Kidney epithelial cell (primary cell): ENCODE measurements around the gene DPP9. TPM values are rescaled to one million over a fixed set of nuclear protein-coding genes. Genes with fewer than 3 reads are reported as not detected.
A peak's percentile ranks its signal among the peaks of the same experiment; 100 is the strongest.

ENCODE experiments used
- DNase-seq: peaks from one replicate; pipeline ENCODE4 v3.0.0-alpha.2; 2010; ENCODE audit warnings: low read depth
- H3K27me3 ChIP-seq: 2 replicates; pipeline ENCODE4 v1.6.0; 2011; ENCODE audit warnings: low read length; ENCODE audit not compliant: control insufficient read depth, insufficient read depth
- H3K36me3 ChIP-seq: 2 replicates; pipeline ENCODE4 v1.5.1; 2011; ENCODE audit warnings: low read length; ENCODE audit not compliant: control insufficient read depth, insufficient read depth
- H3K4me3 ChIP-seq: 2 replicates; pipeline ENCODE4 v1.5.1; 2011; ENCODE audit warnings: low read depth, mild to moderate bottlenecking, control low read depth, low read length
- total RNA-seq: library from RNA; depleted of rRNA; stranded (reverse); fragments of >200 nt; gene quantifications from 2 replicates; pipeline ENCODE4 v1.2.3, GENCODE V29; 2015
- TF ChIP-seq, protein P1 (sequence below): IDR thresholded peaks from 2 replicates; pipeline ENCODE4 v1.5.1; 2011; ENCODE audit warnings: mild to moderate bottlenecking, moderate library complexity, low read length, control low read depth, inconsistent platforms; ENCODE audit not compliant: insufficient read depth, poor library complexity, severe bottlenecking

The DPP9 gene
- 67.8 and 128 TPM in 2 replicates for total RNA-seq

GRCh38 chr19:4723595-4724514 lies at the start of gene DPP9:
DPP9 (minus strand) TSS chr19:4723842; CDS start chr19:4719906, 3,936 bp downstream.
- DNase-seq: peak; percentile 90
- peak within 1 kb of the TSS; percentile 99 for H3K4me3 ChIP-seq
- H3K27me3 ChIP-seq: no peaks in the 10 kb centered on the region
- TF ChIP-seq, protein P1, sequence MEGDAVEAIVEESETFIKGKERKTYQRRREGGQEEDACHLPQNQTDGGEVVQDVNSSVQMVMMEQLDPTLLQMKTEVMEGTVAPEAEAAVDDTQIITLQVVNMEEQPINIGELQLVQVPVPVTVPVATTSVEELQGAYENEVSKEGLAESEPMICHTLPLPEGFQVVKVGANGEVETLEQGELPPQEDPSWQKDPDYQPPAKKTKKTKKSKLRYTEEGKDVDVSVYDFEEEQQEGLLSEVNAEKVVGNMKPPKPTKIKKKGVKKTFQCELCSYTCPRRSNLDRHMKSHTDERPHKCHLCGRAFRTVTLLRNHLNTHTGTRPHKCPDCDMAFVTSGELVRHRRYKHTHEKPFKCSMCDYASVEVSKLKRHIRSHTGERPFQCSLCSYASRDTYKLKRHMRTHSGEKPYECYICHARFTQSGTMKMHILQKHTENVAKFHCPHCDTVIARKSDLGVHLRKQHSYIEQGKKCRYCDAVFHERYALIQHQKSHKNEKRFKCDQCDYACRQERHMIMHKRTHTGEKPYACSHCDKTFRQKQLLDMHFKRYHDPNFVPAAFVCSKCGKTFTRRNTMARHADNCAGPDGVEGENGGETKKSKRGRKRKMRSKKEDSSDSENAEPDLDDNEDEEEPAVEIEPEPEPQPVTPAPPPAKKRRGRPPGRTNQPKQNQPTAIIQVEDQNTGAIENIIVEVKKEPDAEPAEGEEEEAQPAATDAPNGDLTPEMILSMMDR: peak; percentile 26
- peaks cover 2% of the 10 kb centered on the region for H3K36me3 ChIP-seq

- Histone ChIP-seq H3K4me3 (no peak overlapping the region), H3K36me3 (no peaks in the 10 kb centered on the region), H3K27me3 (peaks cover 5% of the 10 kb centered on the region)
- TF ChIP-seq, protein P1: no peak
- no peak for DNase-seq
These were observed 49.5 kb upstream of the DPP9 start for GRCh38 chr19:4773047-4773640.

DNA sequence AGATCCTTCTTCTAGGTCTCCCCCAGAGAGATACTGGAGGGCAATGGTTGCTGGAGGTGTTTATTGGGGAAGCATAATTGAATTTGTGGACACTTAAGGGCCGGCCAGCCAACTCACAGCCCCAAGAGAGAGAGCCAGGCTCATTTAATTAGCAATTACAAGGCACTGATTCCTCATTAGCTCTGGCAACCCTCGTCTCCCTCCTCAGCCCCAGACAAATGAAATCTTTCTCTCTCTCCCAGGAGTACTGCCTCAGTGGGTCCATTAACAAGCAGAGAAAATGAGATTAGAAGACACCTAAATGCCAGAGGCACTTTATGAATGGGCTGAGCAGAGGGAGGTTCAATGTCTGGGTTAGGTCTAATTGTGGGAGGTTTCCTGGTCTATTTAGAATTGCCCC lies 48.9 kb upstream of the DPP9 start:
- no peak overlapping the region for H3K4me3 ChIP-seq
- TF ChIP-seq, protein P1: no peak
- H3K36me3 ChIP-seq: no peaks in the 10 kb centered on the region
- no peak for DNase-seq
- peaks cover 5% of the 10 kb centered on the region for H3K27me3 ChIP-seq

DNA sequence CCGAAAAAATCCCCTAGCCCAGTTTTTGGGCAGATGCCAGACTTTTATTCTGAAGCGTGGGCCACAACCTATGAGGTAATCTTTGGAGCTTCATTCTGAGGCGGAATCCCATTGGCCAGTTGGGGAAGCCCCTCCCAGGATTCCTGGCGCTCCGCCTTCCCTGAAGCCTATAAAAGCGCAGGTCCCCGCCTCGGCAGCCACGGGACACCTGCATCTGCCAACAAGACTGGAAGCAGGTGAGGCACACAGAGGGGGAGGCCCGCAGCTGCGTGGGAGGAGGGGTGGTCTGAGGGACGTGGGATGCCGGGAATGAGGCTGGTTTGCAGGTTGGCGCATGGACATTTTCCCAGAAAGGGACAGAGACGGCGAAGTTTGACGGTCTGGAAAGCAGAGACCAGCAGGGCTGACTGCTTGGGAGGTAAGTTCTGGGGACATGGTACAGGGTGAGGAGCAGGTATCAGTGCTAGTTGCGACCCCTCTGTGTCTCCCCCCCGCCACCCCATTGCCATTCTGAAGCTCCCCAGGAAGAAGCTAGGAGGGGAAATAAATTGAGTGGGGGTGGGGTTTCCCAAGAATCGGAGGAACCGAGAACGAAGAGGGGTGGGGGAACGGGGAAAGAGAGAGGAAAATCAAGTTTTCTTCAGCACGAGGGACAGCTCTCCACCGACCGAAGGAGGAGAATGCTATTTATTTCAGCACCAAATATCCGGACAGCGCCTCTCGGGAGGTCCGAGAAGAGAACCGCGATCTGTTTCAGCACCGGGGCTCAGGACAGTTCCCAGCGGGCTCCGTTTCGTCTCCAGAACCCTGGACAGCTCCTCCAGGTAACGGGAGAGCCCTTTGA lies 45.5 kb upstream of the DPP9 start:
- DNase-seq: peak; percentile 38

DNA sequence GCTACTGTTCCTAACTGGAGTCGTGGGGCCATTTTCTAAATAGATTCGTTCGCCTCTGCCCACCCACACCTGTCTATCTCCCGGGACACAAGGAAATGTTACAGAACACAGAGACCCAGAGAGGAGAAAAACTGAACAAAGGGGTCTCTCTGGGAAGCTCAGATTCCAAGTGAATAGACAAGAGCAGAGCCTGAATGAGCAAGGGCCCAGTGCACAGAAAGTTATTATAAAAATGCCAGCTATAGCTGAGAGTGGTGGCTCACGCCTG lies 40.7 kb upstream of the DPP9 start:
- no peaks in the 10 kb centered on the region for H3K36me3 ChIP-seq
- H3K4me3 ChIP-seq: no peak overlapping the region
- TF ChIP-seq, protein P1: no peak
- DNase-seq: no peak
- H3K27me3 ChIP-seq: peaks cover 16% of the 10 kb centered on the region

More for the DNA sequence above, 45.5 kb upstream of the DPP9 start:
- Histone ChIP-seq H3K4me3 (no peak overlapping the region), H3K36me3 (no peaks in the 10 kb centered on the region), H3K27me3 (peaks cover 5% of the 10 kb centered on the region)
- TF ChIP-seq, protein P1: no peak
